Suprapubic skin (tissue), 4 donors: Measurements from ENCODE around the gene PMEPA1.

Source experiments
- POLR2A ChIP-seq, 2 donors: fragments of 450-650 bp; IDR thresholded peaks; one replicate each; pipeline ENCODE4 v1.6.1; 2017; ENCODE audit warnings: antibody characterized with exemption in 2 of 2, mild to moderate bottlenecking in 2 of 2, moderate library complexity in 2 of 2
- POLR2AphosphoS5 ChIP-seq, 3 donors: sonication (generic); formaldehyde crosslinking; IDR thresholded peaks; one replicate each; pipeline ENCODE4 v1.6.1; 2017; ENCODE audit warnings: antibody characterized with exemption in 3 of 3
- TF ChIP-seq, protein P1 (sequence below), 2 donors: fragments of 200-600 bp in 1 of 2; fragments of 450-650 bp in 1 of 2; sonication (generic) in 1 of 2; IDR thresholded peaks; one replicate each; pipeline ENCODE4 v1.5.1; 2016 to 2019; ENCODE audit warnings: antibody characterized with exemption in 2 of 2, mild to moderate bottlenecking in 1 of 2, moderate library complexity in 1 of 2

DNA sequence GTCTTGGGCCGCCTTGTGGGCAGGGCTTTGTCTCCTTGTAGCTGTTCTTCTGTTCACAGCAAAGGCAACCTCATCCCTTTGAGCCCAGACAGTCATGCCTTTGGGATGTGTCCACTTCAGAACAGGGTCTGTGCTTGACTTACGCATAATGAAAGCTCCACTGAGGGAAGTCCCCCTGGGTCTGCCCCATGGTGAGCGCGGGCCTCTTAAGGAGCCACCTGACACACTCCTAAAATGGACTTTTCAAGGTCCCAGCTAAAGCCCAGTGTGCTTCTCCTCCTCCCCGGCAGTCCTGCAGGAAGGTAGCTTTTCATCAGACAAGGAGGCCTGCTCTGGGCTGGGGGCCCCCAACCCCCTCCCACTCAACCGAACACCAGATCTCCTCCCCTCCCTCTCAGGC is 24.9 kb upstream of the PMEPA1 start:
- TF ChIP-seq, protein P1, sequence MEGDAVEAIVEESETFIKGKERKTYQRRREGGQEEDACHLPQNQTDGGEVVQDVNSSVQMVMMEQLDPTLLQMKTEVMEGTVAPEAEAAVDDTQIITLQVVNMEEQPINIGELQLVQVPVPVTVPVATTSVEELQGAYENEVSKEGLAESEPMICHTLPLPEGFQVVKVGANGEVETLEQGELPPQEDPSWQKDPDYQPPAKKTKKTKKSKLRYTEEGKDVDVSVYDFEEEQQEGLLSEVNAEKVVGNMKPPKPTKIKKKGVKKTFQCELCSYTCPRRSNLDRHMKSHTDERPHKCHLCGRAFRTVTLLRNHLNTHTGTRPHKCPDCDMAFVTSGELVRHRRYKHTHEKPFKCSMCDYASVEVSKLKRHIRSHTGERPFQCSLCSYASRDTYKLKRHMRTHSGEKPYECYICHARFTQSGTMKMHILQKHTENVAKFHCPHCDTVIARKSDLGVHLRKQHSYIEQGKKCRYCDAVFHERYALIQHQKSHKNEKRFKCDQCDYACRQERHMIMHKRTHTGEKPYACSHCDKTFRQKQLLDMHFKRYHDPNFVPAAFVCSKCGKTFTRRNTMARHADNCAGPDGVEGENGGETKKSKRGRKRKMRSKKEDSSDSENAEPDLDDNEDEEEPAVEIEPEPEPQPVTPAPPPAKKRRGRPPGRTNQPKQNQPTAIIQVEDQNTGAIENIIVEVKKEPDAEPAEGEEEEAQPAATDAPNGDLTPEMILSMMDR (IDR thresholded peaks at IDR 0.05) = no peak
- TF ChIP-seq POLR2A (IDR thresholded peaks at IDR 0.05) (no peak), POLR2AphosphoS5 (IDR thresholded peaks at IDR 0.05) (no peak)
